Measurements from ENCODE around the gene CCDC188.

- TF ChIP-seq CTCF (IDR thresholded peaks at IDR 0.05; ENCODE audit: borderline replicate concordance, extremely low read depth, low read length, poor library complexity, severe bottlenecking) (no peak), EZH2 (IDR thresholded peaks at IDR 0.05; ENCODE audit: borderline replicate concordance, low read depth, low read length, severe bottlenecking) (no peak)
Measured at GRCh38 chr22:20137671-20138416, 13.0 kb downstream of the CCDC188 start.
